Neural progenitor cell (in vitro differentiated cells): ENCODE results near the gene JAZF1.

ENCODE experiments used
- CTCF ChIP-seq: fragments of 200-600 bp; sonication (generic); IDR thresholded peaks from 2 replicates; pipeline ENCODE4 v1.5.1; 2017; ENCODE audit warnings: antibody characterized with exemption, mild to moderate bottlenecking
- EZH2phosphoT487 ChIP-seq: fragments of 200-600 bp; sonication (generic); IDR thresholded peaks from 2 replicates; pipeline ENCODE4 v1.6.1; 2017; ENCODE audit warnings: antibody characterized with exemption

GRCh38 chr7:28065721-28066285 is 114.8 kb downstream of the JAZF1 start:
- TF ChIP-seq CTCF (no peak), EZH2phosphoT487 (no peak)
